K562 (cell line): Measurements from ENCODE around the gene SNX10. TPM values are rescaled to one million over a fixed set of nuclear protein-coding genes. Genes with fewer than 3 reads are reported as not detected.

Experiments
- ATAC-seq: fragments of 200-7000 bp; cut with Tn5 transposase; 3 replicates; pipeline ENCODE4 v1.9.1; 2020; ENCODE audit warnings: moderate library complexity
- BruUV-seq: library from RNA; stranded (reverse); fragments of 400-500 nt; replicated peaks from 2 replicates; lab custom pipeline; 2021; lab: Mats Ljungman, UMichigan
- CTCF ChIA-PET: fragments of 300-600 bp; formaldehyde crosslinking; extraction: SDS; loops from one replicate; lab custom pipeline; 2021; ENCODE audit warnings: low intra/inter-chr PET ratio; lab: Yijun Ruan, JAX
- POLR2A ChIA-PET: fragments of 300-600, 350-650 bp; sonication (Branson Sonifier 250); formaldehyde crosslinking; extraction: SDS; loops from one replicate; lab custom pipeline; 2021; ENCODE audit warnings: antibody characterized with exemption, inconsistent platforms; lab: Yijun Ruan, JAX
- DNase-seq, 4 experiments: peaks; one replicate each; pipeline versions ENCODE4 v3.0.0 to v3.0.0-alpha.2; 2011 to 2018; ENCODE audit warnings: low spot score in 3 of 4, mixed read lengths in 3 of 4; ENCODE audit errors: extremely low read depth in 1 of 4
- FAIRE-seq: peaks from 2 replicates; lab custom pipeline; 2011; peaks lifted over from hg19 to GRCh38; lab: Jason Lieb, UNC
- H2AFZ ChIP-seq: 2 replicates; pipeline ENCODE4 v1.6.0; 2011; ENCODE audit warnings: low read depth, low read length, control low read depth, inconsistent platforms
- H3K27ac ChIP-seq: fragments of 200-600 bp; 3 replicates; pipeline ENCODE4 v1.8.0; 2011; ENCODE audit warnings: low read depth, mild to moderate bottlenecking, control low read depth, inconsistent platforms, low read length, moderate library complexity, mixed read lengths; ENCODE audit errors: extremely low read depth
- H3K27me3 ChIP-seq, 2 experiments: fragments of 300-600 bp in 1 of 2; 2 replicates in 1 of 2; 3 replicates in 1 of 2; pipeline versions ENCODE4 v1.6.0 to v1.8.0; 2011; ENCODE audit warnings: inconsistent platforms in 2 of 2, low read length in 2 of 2, mild to moderate bottlenecking in 1 of 2, mixed read lengths in 1 of 2, moderate library complexity in 1 of 2; ENCODE audit not compliant: control insufficient read depth in 2 of 2, insufficient read depth in 2 of 2
- H3K36me3 ChIP-seq: fragments of 300-600 bp; 3 replicates; pipeline ENCODE4 v1.8.0; 2011; ENCODE audit warnings: mild to moderate bottlenecking, low read length, inconsistent platforms; ENCODE audit not compliant: control insufficient read depth, insufficient read depth
- H3K4me1 ChIP-seq, 2 experiments: fragments of 200-600 bp in 1 of 2; replicated peaks in 1 of 2; 2 replicates in 1 of 2; 3 replicates in 1 of 2; pipeline versions ENCODE4 v1.5.1 to v1.8.0; 2011; ENCODE audit warnings: inconsistent platforms in 2 of 2, low read length in 2 of 2, mild to moderate bottlenecking in 1 of 2, mixed read lengths in 1 of 2, moderate library complexity in 1 of 2; ENCODE audit not compliant: control insufficient read depth in 2 of 2, insufficient read depth in 2 of 2
- H3K4me2 ChIP-seq: 2 replicates; pipeline ENCODE4 v1.6.1; 2011; ENCODE audit warnings: low read length, control low read depth, inconsistent platforms, mixed read lengths; ENCODE audit not compliant: insufficient read depth
- H3K4me3 ChIP-seq: fragments of 200-600 bp; sonication (generic), shearing (Covaris generic); 2 replicates; pipeline ENCODE4 v1.5.1; 2016; ENCODE audit warnings: control low read depth, inconsistent platforms
- H3K79me2 ChIP-seq: fragments of 200-600 bp; 3 replicates; pipeline ENCODE4 v1.8.0; 2011; ENCODE audit warnings: low read length, inconsistent platforms; ENCODE audit not compliant: control insufficient read depth, insufficient read depth
- H3K9ac ChIP-seq, 2 experiments: 2 replicates each; pipeline versions ENCODE4 v1.6.0 to v1.6.1; 2011; ENCODE audit warnings: low read depth in 2 of 2, low read length in 2 of 2, control low read depth in 1 of 2, inconsistent platforms in 1 of 2, mild to moderate bottlenecking in 1 of 2, mixed read lengths in 1 of 2; ENCODE audit not compliant: insufficient read depth in 1 of 2
- H3K9me1 ChIP-seq: one replicate; pipeline ENCODE4 v1.6.0; 2011; ENCODE audit warnings: inconsistent platforms, mild to moderate bottlenecking, low read length, moderate library complexity; ENCODE audit not compliant: control insufficient read depth, insufficient read depth
- H3K9me3 ChIP-seq: replicated peaks from 2 replicates; pipeline ENCODE4 v1.5.1; 2011; ENCODE audit warnings: low read depth, low read length, inconsistent platforms; ENCODE audit not compliant: control insufficient read depth, insufficient read depth
- H4K20me1 ChIP-seq: replicated peaks from 2 replicates; pipeline ENCODE4 v1.6.1; 2011; ENCODE audit warnings: low read length, inconsistent platforms, mixed read lengths; ENCODE audit not compliant: control insufficient read depth, insufficient read depth
- ATF3 ChIP-seq, 2 experiments: fragments of 450-650 bp in 1 of 2; sonication (generic) in 1 of 2; formaldehyde crosslinking in 1 of 2; IDR thresholded peaks in 1 of 2; conservative IDR thresholded peaks in 1 of 2; 2 replicates each; pipeline versions ENCODE4 v1.6.1 to v1.8.1; 2016 to 2023; ENCODE audit warnings: mild to moderate bottlenecking in 2 of 2, moderate library complexity in 2 of 2, inconsistent platforms in 1 of 2, missing genetic modification reagents in 1 of 2
- DNMT1 ChIP-seq: fragments of 450-650 bp; IDR thresholded peaks from 2 replicates; pipeline ENCODE4 v1.6.1; 2016; ENCODE audit warnings: antibody characterized with exemption, mild to moderate bottlenecking
- FOXP4 ChIP-seq: sonication (generic); formaldehyde crosslinking; IDR thresholded peaks from 2 replicates; pipeline ENCODE4 v1.8.0; 2022; ENCODE audit warnings: mild to moderate bottlenecking, missing genetic modification reagents, borderline replicate concordance
- KDM5B ChIP-seq: fragments of 200-600 bp; sonication (generic); IDR thresholded peaks from 2 replicates; pipeline ENCODE4 v1.6.1; 2012; ENCODE audit warnings: low read depth, mild to moderate bottlenecking, moderate library complexity, low read length, control low read depth, inconsistent platforms; ENCODE audit not compliant: insufficient replicate concordance
- PHB ChIP-seq: fragments of 250-450 bp; sonication (Bioruptor Pico); IDR thresholded peaks from 2 replicates; pipeline ENCODE4 v1.5.0; 2021
- RBM25 ChIP-seq: fragments of 200-400 bp; formaldehyde crosslinking; IDR thresholded peaks from 2 replicates; pipeline ENCODE4 v1.6.1; 2018; ENCODE audit warnings: low read length, low read depth, moderate library complexity; ENCODE audit not compliant: severe bottlenecking
- SMARCA5 ChIP-seq: fragments of 450-650 bp; IDR thresholded peaks from 2 replicates; pipeline ENCODE4 v1.6.1; 2016
- TAF9B ChIP-seq: fragments of 450-650 bp; IDR thresholded peaks from 2 replicates; pipeline ENCODE4 v1.6.1; 2018; ENCODE audit warnings: mild to moderate bottlenecking; ENCODE audit not compliant: partially characterized antibody
- ZKSCAN1 ChIP-seq: fragments of 150-350 bp; IDR thresholded peaks from 2 replicates; pipeline ENCODE4 v1.6.1; 2016; ENCODE audit warnings: low read depth, low read length
- ZNF134 ChIP-seq: fragments of 250-450 bp; sonication (Bioruptor Pico); conservative IDR thresholded peaks from 2 replicates; pipeline ENCODE4 v1.4.0; 2020
- ZNF707 ChIP-seq: fragments of 250-450 bp; sonication (Bioruptor Pico); conservative IDR thresholded peaks from 2 replicates; pipeline ENCODE4 v1.8.0; 2022; ENCODE audit warnings: inconsistent platforms, mild to moderate bottlenecking, moderate library complexity
- ZNF785 ChIP-seq: fragments of 250-450 bp; sonication (Bioruptor Pico); IDR thresholded peaks from 2 replicates; pipeline ENCODE4 v1.4.0; 2020; ENCODE audit warnings: mild to moderate bottlenecking
- WGBS: fragments of 100-300 bp; shearing (Covaris generic); methylation state at CpG from one replicate; pipeline ENCODE4 v1.1.6; 2016; ENCODE audit warnings: low coverage, mixed read lengths; ENCODE audit not compliant: insufficient coverage; ENCODE audit errors: missing lambda C conversion rate; 5-methylcytosine and 5-hydroxymethylcytosine counted together
- in situ Hi-C: fragments of 300-500 bp; cut with MboI; formaldehyde crosslinking; loops from 4 replicates; pipeline ENCODE4 v1.15.0; 2018; ENCODE audit warnings: inconsistent platforms, mixed read lengths
- intact Hi-C: fragments of 100-400 bp; cut with micrococcal nuclease; formaldehyde crosslinking; loops from 2 replicates; pipeline ENCODE4 v1.14.2; 2022
- polyA plus RNA-seq, 8 experiments: library from polyadenylated mRNA; depleted of rRNA in 4 of 8; stranded (reverse) in 5 of 8; unstranded in 3 of 8; fragments of >200 nt; fragmentation: Nextera tagmentation in 2 of 8; fragmentation: Illumina TruSeq in 1 of 8; extraction: Ambion mirVana in 2 of 8; extraction: Trizol in 1 of 8; gene quantifications; 2 replicates each; pipeline versions ENCODE4 v1.2.1 to v1.2.3, GENCODE V29; 2011 to 2014; ENCODE audit warnings: inconsistent platforms in 1 of 8, missing spikeins in 1 of 8
- total RNA-seq, 7 experiments: library from RNA; depleted of rRNA in 6 of 7; stranded (reverse); fragments of >200 nt in 6 of 7; fragmentation: Illumina TruSeq in 2 of 7; extraction: Trizol in 2 of 7; gene quantifications; 2 replicates each; pipeline versions ENCODE4 v1.2.1 to v1.2.3, GENCODE V29; 2011 to 2021; ENCODE audit warnings: low replicate concordance in 1 of 7

SNX10 gene
- total and polyA plus RNA-seq, 9 of the 15 experiments (the other 6 are each of a cell fraction or from before 2014, with no cell fraction given) = 6.9 to 16.5 (median 11.5) TPM

DNA sequence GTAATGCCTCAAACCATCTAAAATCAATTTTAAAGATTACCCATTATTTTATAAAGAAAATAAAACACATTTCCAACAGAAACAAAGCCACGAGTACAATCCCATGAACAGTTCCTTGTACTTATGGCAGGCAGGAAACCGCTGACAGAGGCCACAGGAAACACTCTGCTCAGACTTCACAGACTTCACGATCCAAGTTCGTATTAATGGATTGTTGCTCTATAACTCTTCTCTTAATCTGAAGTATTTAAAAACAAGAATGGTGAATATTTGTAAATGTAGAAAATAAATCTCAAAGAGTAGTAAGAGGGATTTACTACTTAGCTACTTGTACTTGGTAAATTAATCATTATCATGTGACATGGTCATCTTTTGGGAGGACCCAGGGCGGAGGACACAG, 78.3 kb downstream of the SNX10 start:
- in situ Hi-C loops = no loop called here
- no peak for ATAC-seq
- Histone ChIP-seq H3K79me2 (no peaks in the 10 kb centered on the region), H3K4me3 (no peak overlapping the region), H3K9me3 (no peaks in the 10 kb centered on the region), H3K36me3 (peaks cover 6% of the 10 kb centered on the region; the same call in 2 of the 3 replicates), H4K20me1 (no peaks in the 10 kb centered on the region), H3K27me3 (no peaks in the 10 kb centered on the region), H3K27ac (no peak overlapping the region), H3K9me1 (no peaks in the 10 kb centered on the region), H3K4me1 (no peaks in the 10 kb centered on the region; a peak in 1 of 5 replicates), H3K4me2 (no peak overlapping the region), H3K9ac (no peak overlapping the region), H2AFZ (no peak overlapping the region)
- ChIA-PET CTCF (interaction anchor here (0.7 to 5.8 kb wide), 8 partner anchors 130 to 792 kb away, joined by 3 to 78 read pairs (median 8); no protein-coding TSS in a partner anchor), POLR2A (interaction anchor here (0.7 to 1.4 kb wide), 4 partner anchors 29 to 538 kb away, joined by 3 to 5 read pairs (median 4); no protein-coding TSS in a partner anchor)
- no peak for TF ChIP-seq ATF3 (IDR thresholded peaks at IDR 0.05)
- no peak for TF ChIP-seq ATF3 (CRISPR knock-in tag; conservative IDR thresholded peaks at IDR 0.05)
- no peak for TF ChIP-seq RBM25
- no peak for TF ChIP-seq PHB (CRISPR knock-in tag)
- TF ChIP-seq ZNF134 (CRISPR knock-in tag) = no peak
- TF ChIP-seq ZKSCAN1 = no peak
- no peak for TF ChIP-seq ZNF785 (CRISPR knock-in tag)
- no peak for TF ChIP-seq FOXP4 (CRISPR knock-in tag)
- no peak for TF ChIP-seq DNMT1
- TF ChIP-seq KDM5B = no peak
- TF ChIP-seq ZNF707 = no peak
- TF ChIP-seq SMARCA5 = no peak
- no peak for TF ChIP-seq TAF9B
- no TSS peak for BruUV-seq
- no peak for DNase-seq
- no peak for FAIRE-seq
- intact Hi-C loops = no loop called here
- 37% methylated on average over 5 of the region's 5 CpGs for WGBS
